Stimulated activated CD4-positive, alpha-beta T cell treated with anti-CD3 and anti-CD28 coated beads, Interleukin-12 subunit alpha, Interleukin-12 subunit beta, amount 100 ng/mL, for 4 hours (primary cell): ENCODE measurements around the gene DUSP22.

Experiments
- DNase-seq: peaks from one replicate; pipeline ENCODE4 v3.0.0-alpha.2; 2020

DUSP22 gene

GRCh38 chr6:397604-398003 lies 105.3 kb downstream of the DUSP22 start:
- DNase-seq, result no peak

GRCh38 chr6:398065-398464 lies 105.8 kb downstream of the DUSP22 start:
- DNase-seq, result no peak

DNA sequence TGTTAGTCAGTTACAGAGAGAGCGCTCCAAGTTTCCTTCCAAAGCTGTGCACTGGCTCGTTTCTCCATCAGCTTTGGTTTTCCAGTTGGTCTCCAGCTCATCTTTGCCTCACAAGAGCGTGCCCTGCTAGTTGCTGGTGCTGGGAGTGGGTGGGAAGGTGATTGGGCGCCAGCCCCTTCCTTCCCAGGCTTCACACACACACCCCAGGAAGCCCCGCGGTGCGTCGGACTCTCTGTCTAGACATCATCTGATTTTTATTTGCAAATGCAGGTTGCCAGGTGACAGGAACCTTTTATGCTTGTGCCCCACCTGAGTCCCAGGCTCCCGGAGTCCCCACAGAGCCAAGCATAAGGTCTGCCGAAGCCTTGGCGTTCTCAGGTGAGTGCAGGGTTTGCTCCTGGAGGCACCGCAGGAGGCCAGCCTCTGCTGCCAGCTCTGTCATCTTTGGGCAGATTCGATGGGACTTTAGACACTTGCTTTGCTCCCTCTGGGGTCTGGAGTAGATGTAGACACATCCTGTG lies 106.3 kb downstream of the DUSP22 start:
- no peak for DNase-seq

GRCh38 chr6:399785-400534 lies 107.7 kb downstream of the DUSP22 start:
- DNase-seq, result no peak

DNA sequence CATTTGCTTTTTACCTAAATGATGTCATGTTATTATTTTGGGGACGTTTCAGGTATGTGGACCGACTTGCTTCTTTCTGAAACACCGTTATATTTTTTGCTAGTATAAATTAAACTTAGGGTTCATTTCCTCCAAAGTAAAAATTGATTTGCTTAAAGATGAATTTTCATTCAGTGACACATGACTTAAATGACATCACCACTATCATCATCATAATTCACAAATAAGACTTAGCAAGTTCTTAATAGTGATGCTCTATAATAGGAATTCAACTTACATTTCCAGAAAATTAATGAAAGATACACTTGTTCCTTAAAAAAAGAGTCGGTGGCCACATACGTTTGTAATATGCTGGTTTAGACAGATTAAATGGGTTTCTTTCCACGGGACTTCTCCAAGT lies 108.5 kb downstream of the DUSP22 start:
- no peak for DNase-seq
